NCI-H526 treated with DMSO at 0.1 percent for 48 hours (cell line): ENCODE results near the gene RREB1.
"Not testable (repeated sequence)": the region's sequence is repeated elsewhere in the genome, so short reads cannot be mapped to it uniquely, and the experiment has no call there.

Experiments used
- DNase-seq: peaks from one replicate; lab custom pipeline; 2025; lab: John Stamatoyannopoulos, UW

Gene RREB1

GRCh38 chr6:7263519-7263805 lies 155.7 kb downstream of the RREB1 start:
- not testable (repeated sequence) for DNase-seq

GRCh38 chr6:7264041-7264440 lies 156.3 kb downstream of the RREB1 start:
- DNase-seq = no peak

GRCh38 chr6:7264686-7265384 lies 157.1 kb downstream of the RREB1 start:
- DNase-seq = no peak

- not testable (repeated sequence) for DNase-seq
Measured at GRCh38 chr6:7265385-7265726, 157.6 kb downstream of the RREB1 start.

- no peak for DNase-seq
Measured at GRCh38 chr6:7267071-7267465, 159.3 kb downstream of the RREB1 start.

GRCh38 chr6:7267466-7268091 lies 159.8 kb downstream of the RREB1 start:
- DNase-seq = no peak

GRCh38 chr6:7268362-7268761 lies 160.6 kb downstream of the RREB1 start:
- no peak for DNase-seq

- DNase-seq = no peak
Measured at GRCh38 chr6:7268816-7269555, 161.2 kb downstream of the RREB1 start.

- DNase-seq = no peak
Measured at GRCh38 chr6:7269816-7270215, 162.1 kb downstream of the RREB1 start.

- DNase-seq = no peak
Measured at GRCh38 chr6:7270320-7271204, 162.8 kb downstream of the RREB1 start.

- DNase-seq = no peak
Measured at GRCh38 chr6:7271205-7271534, 163.4 kb downstream of the RREB1 start.

- DNase-seq = no peak
Measured at GRCh38 chr6:7273709-7274108, 165.9 kb downstream of the RREB1 start.

GRCh38 chr6:7274525-7274924 lies 166.8 kb downstream of the RREB1 start:
- not testable (repeated sequence) for DNase-seq

- no peak for DNase-seq
Measured at GRCh38 chr6:7276199-7276524, 168.4 kb downstream of the RREB1 start.

- no peak for DNase-seq
Measured at GRCh38 chr6:7282097-7282906, 174.5 kb downstream of the RREB1 start.

GRCh38 chr6:7283676-7284075 lies 175.9 kb downstream of the RREB1 start:
- no peak for DNase-seq

- DNase-seq = no peak
Measured at GRCh38 chr6:7285416-7285815, 177.7 kb downstream of the RREB1 start.

GRCh38 chr6:7290079-7290478 lies 182.3 kb downstream of the RREB1 start:
- DNase-seq = no peak

GRCh38 chr6:7292596-7293255 lies 185.0 kb downstream of the RREB1 start:
- no peak for DNase-seq

GRCh38 chr6:7295916-7296315 lies 188.2 kb downstream of the RREB1 start:
- DNase-seq = no peak

GRCh38 chr6:7296602-7297001 lies 188.8 kb downstream of the RREB1 start:
- no peak for DNase-seq
